GM21825 (cell line): Measurements from ENCODE around the gene CNBP.
"Not testable (repeated sequence)": the region's sequence is repeated elsewhere in the genome, so short reads cannot be mapped to it uniquely, and the experiment has no call there.

Source experiments
- ATAC-seq: cut with Tn5 transposase; IDR thresholded peaks from one replicate; pipeline ENCODE4 v1.9.1; 2021; ENCODE audit warnings: mild to moderate bottlenecking, moderate library complexity; ENCODE audit not compliant: unreplicated experiment

The CNBP gene

GRCh38 chr3:129183569-129184395 lies at the start of gene CNBP:
TSS of gene CNBP (minus strand) at chr3:129183896. CDS start at chr3:129171757, 12,139 bp downstream.
- peak; percentile 97 for ATAC-seq

GRCh38 chr3:129231331-129232119 lies 47.8 kb upstream of the CNBP start:
- no peak for ATAC-seq

GRCh38 chr3:129230311-129231019 lies 46.8 kb upstream of the CNBP start:
- ATAC-seq: no peak

DNA sequence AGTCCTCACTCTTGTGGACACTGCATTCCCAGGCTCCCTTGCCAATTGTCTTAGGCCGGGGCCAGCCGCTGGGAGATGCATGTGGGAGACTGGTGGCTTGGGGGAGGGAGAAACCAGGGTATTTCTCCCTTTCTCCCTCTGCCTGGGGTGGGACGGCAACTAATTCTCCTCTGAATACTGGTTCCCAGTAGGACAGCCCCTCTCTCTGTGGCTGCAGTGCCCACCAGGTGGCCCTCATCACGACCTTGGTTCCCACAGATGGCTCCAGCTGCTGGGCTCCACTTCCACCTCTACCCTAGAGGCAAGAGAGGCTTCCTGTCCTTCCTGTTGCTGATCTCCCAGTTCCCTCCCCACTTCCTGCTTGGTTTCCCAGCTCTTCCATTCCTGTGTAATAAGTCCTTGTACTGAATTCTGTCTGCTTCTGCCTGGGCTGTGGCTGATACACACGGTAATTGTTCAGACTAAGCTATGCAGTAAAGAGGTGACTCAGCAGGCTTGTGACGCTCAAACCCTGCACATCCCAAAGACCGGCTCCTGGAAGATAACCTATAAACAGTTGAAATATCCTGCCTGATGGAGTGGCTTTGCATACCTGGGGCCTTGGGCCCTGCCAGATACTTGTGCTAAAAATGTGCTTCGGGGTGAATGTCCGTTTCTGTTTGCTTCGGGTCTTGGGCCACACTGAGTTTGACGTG lies 45.3 kb upstream of the CNBP start:
- ATAC-seq: no peak

GRCh38 chr3:129226374-129226773 lies 42.7 kb upstream of the CNBP start:
- ATAC-seq: no peak

DNA sequence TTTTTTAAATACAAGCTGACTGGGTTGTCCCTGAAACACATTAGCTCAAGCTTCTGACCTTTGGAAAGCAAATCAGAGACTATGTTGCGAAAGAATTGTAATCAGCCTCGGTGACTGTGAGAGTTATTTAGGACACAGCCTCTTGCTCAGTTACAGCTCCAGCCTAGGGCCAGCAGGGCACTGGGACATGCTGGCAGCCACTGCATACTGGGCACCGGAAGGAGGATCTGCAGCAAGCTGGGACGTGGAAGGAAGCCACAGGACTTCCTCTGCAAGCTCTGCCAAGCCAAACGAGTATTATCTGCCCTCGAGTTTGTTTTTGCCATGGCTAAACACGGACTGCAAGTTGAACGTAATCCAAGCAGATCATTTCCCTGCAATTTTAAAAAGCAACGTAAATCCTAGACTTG lies 41.3 kb upstream of the CNBP start:
- ATAC-seq: no peak

DNA sequence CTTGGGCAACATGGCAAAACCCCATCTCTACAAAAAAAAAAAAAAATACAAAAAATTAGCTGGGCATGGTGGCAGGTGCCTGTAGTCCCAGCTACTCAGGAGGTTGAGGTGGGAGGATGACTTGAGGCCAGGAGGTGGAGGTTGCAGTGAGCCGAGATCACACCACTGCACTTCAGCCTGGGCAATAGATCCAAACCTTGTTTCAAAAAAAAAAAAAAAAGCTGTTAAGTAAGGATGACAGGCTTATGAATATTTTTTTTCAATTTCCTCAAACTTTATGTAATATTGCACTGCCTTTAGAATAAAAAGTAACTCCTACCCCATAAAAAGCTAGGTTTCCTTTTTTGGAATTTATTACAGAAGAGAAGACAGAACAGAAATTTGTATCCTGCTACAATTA lies 40.7 kb upstream of the CNBP start:
- not testable (repeated sequence) for ATAC-seq

- ATAC-seq: no peak
Measured at GRCh38 chr3:129218742-129219141, 35.0 kb upstream of the CNBP start.

DNA sequence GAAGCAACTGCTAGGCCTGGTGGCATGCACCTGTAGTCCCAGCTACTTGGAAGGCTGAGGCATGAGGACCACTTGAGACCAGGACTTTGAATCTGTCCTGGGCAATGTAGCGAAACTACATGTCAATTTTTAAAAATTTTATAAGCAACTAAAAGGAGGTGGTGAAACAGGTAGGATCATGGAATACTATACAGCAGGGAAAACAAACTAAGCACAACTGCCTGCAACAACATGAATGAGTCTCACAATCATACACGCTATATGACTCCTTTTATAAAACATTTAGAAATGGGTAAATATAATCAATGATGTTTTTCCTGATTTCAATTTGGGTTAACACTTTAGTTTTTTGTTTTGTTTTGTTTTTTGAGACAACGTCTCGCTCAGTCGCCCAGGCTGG lies 29.5 kb upstream of the CNBP start:
- no peak for ATAC-seq

DNA sequence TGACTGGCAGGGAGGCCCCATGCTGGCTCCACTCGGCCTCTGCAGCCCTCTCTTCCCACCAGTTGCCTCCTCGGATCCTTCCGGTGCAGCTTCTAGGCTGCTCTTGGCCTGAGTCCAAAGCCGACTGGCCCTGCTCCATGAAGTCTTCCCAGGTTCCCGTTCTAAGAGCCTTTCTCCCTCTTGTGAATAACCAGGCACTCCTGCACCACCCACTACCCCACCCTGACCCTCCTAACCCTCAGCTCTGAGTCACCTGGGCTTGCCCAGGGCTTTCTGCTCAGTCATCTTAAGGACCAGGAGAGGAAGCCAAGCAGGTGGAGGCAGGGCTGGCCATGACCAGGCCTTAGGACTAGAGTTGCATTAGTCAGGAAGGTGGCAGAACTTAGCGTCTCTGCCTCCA lies 28.1 kb upstream of the CNBP start:
- no peak for ATAC-seq

DNA sequence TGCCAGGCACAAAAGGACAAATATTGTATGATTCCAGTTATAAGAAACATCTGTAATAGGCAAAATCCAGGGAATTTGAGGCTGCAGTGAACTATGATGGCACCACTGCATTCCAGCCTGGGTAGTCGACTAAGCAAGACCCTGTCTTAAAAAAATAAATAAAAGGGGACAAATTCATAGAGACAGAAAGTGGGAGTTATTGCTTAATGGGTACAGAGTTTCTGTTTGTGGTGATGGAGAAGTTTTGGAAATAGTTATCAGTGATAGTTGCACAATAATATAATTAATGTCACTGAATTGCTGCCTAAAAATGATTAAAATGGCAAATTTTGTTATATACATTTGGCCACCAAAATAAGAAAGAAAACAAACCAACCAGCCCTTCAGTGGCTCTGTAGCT lies 27.6 kb upstream of the CNBP start:
- ATAC-seq: no peak

DNA sequence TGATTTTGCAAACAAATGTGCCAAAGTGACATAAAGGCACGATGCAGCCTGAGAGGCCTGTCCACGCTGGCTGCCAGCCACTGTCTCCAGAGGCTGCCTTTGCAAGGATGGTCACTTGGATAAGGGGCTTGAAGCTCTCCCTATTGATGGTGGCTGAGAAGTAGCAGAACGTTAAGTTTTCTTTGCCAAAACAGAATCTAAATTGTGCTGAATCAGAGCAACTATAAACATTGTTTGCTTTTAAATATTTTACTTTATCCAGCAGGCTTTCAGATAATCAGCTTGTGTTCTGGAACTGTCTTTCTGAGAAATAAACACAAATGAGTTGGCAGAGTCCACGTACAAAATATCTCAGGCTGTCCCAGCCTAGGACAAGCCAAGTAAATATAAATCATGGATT lies 23.8 kb upstream of the CNBP start:
- no peak for ATAC-seq

- no peak for ATAC-seq
Measured at GRCh38 chr3:129205109-129205832, 21.6 kb upstream of the CNBP start.

- ATAC-seq: no peak
Measured at GRCh38 chr3:129204473-129204872, 20.8 kb upstream of the CNBP start.

DNA sequence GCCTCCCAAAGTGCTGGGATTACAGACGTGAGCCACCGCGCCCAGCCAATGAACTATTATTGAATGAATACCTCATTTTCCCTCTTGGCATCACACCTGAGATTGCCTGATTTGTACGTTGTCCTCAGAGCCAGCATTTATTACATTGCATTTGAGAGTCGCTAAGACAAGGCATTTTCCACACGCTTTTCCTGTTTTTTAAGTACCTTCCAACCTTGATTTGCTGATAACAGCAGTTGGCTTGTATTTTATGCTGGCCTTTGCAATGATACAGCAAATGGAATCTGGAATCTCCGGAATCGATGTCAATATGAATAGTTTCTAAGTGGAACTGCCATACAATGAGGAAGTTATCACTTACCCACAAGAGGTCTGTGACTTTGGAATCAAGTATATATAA lies 15.7 kb upstream of the CNBP start:
- no peak for ATAC-seq

- no peak for ATAC-seq
Measured at GRCh38 chr3:129197321-129197720, 13.6 kb upstream of the CNBP start.

- ATAC-seq: no peak
Measured at GRCh38 chr3:129196601-129197000, 12.9 kb upstream of the CNBP start.

- ATAC-seq: no peak
Measured at GRCh38 chr3:129195731-129196256, 12.1 kb upstream of the CNBP start.

- not testable (repeated sequence) for ATAC-seq
Measured at GRCh38 chr3:129189793-129190192, 6.1 kb upstream of the CNBP start.

DNA sequence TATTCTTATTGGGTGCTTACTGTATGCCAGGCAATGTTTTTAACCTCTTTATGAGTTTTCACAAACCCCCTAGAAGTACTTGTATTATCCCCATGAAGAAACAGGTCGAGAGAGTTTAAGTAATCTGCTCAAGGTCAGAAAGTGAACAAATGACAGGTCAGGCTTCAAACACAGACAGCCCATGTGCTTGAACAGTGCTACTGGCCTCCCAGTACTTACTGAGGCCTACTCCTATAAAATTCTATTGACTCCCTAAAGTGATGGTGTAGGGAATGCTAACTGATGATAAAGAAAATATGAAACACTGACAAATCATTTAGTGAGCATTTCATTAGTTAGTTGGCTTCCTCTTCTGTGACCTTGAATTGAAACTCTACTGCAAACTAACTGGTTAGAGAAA lies 4.2 kb upstream of the CNBP start:
- no peak for ATAC-seq
